Inferior parietal cortex (tissue), 1 donor: ENCODE data around the gene ATP5F1C.
"Not testable (repeated sequence)": the region's sequence is repeated elsewhere in the genome, so short reads cannot be mapped to it uniquely, and the experiment has no call there.

Experiments used
- DNase-seq: peaks from one replicate; pipeline ENCODE4 v3.0.0-alpha.2; 2016; ENCODE audit errors: extremely low spot score

ATP5F1C gene

GRCh38 chr10:7794251-7795026 lies 6.5 kb downstream of the ATP5F1C start:
- DNase-seq: no peak

- no peak for DNase-seq
Observed at GRCh38 chr10:7795605-7796004, 7.6 kb downstream of the ATP5F1C start.

DNA sequence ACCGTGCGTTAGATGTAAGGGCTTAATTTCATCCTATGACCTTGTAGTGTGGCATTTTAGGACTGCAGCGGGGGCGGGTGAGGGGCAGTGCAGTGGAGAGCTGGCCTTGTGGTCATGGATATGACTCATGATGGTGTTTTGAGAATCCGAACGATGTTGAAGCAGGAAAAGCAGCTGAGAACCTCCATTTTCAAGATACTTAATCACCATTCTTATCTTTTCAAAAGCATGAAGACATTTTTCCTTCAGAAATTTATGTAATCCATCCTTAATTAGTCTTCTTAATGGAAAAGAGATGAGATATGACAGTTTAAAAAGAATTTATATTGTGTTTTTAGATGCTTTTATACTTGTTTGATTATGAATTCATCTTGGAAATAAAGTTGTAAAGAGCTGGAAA lies 9.6 kb downstream of the ATP5F1C start:
- DNase-seq: no peak

GRCh38 chr10:7802606-7803005 lies 14.6 kb downstream of the ATP5F1C start:
- DNase-seq: no peak

GRCh38 chr10:7804216-7804615 lies 16.2 kb downstream of the ATP5F1C start:
- no peak for DNase-seq

DNA sequence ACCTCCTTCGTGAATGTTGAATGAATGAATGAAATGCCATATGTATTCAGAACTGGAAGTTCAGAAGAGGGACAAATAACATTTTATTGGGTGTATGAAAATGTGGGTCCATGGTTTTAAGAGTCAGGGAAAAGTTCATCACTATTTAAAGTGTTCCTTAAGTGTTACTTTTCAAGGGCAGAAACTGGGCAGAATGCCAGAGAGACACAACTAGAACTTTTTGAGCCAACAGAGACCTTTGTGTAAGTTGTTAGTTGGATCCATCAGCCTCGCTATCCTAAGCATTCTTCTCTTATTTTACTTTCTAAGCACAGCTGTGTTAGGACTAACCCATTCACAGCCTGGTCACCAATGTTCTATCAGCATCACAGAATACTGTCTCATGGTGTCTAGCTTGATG lies 16.8 kb downstream of the ATP5F1C start:
- no peak for DNase-seq

DNA sequence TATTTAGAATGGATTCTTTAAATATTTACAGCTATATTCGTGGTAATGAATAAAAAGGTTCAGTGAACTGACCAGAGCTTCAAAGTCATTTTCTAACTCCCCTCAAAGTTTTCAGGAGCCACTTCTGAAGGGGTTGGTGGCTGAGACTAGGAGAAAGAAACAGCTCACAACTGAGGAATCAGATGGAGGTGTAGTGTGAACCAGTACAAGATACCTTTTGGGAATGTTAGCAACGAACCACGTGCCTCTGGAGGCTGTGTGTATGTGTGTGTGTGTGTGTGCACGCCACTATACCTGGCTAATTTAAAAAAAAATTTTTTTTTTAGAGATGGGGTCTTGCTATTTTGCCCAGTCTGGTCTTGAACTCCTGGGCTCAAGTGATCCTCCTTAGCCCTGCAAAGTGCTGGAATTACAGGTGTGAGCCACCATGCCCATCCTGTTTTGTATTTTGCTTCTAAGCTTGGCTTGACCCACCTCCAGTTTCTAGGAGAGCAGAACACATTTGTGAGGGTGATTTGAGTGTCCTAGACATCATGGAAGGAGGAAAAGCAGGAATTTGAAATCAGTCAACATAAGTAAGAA lies 20.8 kb downstream of the ATP5F1C start:
- DNase-seq: no peak

- DNase-seq: no peak
Observed at GRCh38 chr10:7810443-7810842, 22.5 kb downstream of the ATP5F1C start.

- no peak for DNase-seq
Observed at GRCh38 chr10:7811000-7811399, 23.0 kb downstream of the ATP5F1C start.

DNA sequence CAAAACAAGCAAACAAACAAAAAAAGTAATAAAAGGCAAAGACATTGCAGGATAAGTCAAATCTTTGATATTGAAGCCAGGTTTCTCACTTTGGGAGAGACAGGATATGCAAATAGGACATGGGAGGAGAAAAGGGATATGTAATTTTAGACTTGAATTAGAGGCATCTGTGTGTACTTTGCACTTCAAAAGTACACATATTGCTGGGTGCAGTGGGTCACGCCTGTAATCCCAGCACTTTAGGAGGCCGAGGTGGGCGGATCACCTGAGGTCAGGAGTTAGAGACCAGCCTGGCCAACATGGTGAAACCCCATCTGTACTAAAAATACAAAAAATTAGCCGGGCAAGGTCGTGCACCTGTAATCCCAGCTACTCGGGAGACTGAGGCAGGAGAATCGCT lies 23.8 kb downstream of the ATP5F1C start:
- not testable (repeated sequence) for DNase-seq

DNA sequence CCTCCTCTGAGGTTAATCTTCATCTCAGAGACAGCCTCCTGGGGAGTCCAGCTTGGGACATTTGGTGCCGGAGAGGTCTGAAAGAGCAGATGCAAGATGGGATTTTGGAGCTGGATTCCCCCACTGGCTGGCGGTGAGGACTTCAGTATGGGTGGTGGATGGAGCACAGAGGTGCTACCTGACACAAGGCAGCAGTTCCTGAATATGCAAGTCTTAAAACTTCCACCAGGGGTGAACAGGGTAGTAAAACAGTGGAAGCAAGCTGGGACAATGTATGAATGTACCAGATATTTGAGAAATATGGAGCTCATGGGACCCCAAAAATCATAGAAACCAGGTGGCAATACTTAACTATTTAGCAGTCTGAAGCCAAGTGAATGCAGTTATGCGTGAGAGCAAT lies 25.5 kb downstream of the ATP5F1C start:
- DNase-seq: no peak

DNA sequence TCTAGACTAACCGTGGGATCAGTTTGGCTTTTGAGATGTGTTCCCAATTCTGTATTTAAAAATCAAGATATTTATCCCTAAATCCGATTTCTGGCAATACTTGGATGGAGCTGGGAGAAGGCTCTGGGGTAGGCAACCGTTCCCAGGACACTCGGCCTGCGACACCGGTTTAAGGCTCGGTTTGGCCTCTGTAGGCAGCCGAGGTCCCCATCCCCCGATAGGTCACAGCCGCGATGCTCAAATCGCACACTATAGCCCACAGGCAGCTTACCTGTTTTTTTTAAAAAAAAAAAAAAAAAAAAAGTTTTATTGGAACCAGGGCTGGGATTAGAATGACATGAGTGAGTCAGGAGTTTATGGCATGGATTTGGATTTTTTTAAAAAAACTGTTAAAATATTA lies 29.6 kb downstream of the ATP5F1C start:
- DNase-seq: no peak

GRCh38 chr10:7817984-7818294 lies 30.0 kb downstream of the ATP5F1C start:
- DNase-seq: no peak

- peak; percentile 95 for DNase-seq
Observed at GRCh38 chr10:7818295-7819120, 30.5 kb downstream of the ATP5F1C start, which contains the start of gene TAF3. Gene TAF3, plus strand, starts transcription at chr10:7818505. Its CDS starts 205 bp downstream, at chr10:7818710.

GRCh38 chr10:7819121-7819460 lies 31.1 kb downstream of the ATP5F1C start:
- DNase-seq: peak; percentile 70

DNA sequence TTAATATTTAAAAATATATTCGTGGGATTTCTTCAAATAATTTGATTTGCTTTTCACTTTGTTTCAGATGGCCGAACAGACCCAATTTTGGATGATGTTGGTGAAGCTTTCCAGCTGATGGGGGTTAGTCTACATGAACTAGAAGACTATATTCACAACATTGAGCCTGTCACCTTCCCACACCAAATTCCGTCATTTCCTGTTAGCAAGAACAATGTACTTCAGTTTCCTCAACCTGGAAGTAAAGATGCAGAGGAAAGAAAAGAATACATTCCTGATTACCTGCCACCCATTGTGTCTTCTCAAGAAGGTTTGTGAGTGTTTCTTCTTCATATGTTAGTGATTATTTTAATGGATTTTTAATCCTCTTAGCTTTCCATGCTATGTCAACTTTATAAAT lies 36.3 kb downstream of the ATP5F1C start:
- DNase-seq: no peak

GRCh38 chr10:7826971-7827370 lies 39.0 kb downstream of the ATP5F1C start:
- no peak for DNase-seq

- DNase-seq: no peak
Observed at GRCh38 chr10:7829289-7829834, 41.4 kb downstream of the ATP5F1C start.

GRCh38 chr10:7832060-7832459 lies 44.1 kb downstream of the ATP5F1C start:
- DNase-seq: no peak

DNA sequence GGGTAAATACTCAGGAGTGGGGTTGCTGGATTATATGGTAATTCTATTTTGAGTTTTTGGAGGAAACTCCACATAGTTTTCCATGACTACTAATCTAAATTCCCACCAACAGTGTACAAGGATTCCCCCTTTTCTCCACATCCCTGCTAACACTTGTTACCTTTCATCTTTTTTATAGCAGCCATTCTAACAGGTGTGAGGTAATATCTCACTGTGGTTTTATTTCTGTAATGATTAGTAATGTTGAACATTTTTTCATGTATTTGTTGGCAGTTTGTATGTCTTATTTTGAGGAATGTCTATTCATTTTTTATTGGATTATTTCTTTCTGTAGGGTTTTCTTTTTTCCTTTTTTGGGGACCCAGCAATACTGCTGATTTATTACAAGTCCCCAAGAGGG lies 45.2 kb downstream of the ATP5F1C start:
- no peak for DNase-seq

DNA sequence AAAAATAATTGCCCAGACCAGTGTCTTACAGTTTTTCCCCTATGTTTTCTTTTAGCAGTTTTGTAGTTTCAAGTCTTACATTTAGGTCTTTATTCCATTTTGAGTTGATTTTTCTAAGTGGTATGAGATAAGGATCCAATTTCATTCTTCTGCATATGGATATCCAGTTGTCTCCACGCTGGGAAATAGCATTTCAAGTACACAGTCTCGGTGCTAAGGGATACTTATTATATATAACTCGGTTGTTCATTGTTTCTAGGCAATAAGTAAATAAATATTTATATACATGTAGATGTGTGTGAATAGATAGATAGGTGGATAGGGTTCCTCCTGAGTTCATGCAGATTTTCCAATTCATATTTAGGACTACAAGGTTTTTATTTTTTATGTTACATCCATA lies 46.3 kb downstream of the ATP5F1C start:
- DNase-seq: no peak

DNA sequence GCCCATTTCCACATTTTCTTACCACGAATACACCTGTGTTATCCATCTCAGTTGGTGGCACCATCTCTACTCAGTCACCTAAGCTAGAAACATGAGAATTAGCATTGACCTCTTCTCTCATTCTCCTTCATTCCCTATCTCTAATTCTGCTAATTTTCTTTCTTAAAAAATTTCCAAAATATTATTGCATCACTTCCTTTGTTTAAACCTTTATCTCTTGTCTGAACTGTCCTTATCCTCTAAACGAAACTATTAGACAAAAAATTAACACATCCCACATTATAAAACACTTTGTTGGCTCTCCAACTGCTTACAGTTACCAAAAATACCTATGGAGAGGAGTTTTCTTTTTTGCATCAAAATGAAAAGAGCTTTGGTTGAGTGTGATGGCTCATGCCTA lies 48.6 kb downstream of the ATP5F1C start:
- DNase-seq: no peak

GRCh38 chr10:7846591-7846990 lies 58.6 kb downstream of the ATP5F1C start:
- no peak for DNase-seq
